Measurements from ENCODE around the gene FSIP2.
"Not testable (repeated sequence)": the region's sequence is repeated elsewhere in the genome, so short reads cannot be mapped to it uniquely, and the experiment has no call there.

FSIP2 gene

DNA sequence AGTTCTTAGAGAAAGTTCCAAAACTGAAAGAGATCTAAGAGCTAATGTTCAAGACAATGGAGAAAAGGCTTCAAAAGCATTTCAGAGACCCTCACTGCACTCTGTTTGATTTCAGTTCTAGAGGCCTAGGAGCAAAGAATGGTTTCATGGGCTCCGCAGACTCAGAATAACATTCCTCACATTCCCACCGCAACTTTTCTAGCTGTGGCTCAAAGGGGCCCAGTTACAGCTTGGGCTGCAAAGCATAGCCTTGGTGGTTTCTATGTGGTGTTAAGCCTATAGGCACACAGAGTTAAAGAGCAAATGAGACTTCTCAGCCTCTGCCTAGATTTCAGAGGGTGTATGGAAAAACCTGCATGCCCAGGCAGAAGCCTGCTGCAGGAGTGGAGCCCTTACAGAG, 73.0 kb downstream of the FSIP2 start:
- no peak for DNase-seq

- DNase-seq = no peak
Measured at GRCh38 chr2:185813707-185814106, 75.1 kb downstream of the FSIP2 start.

GRCh38 chr2:185817991-185818390, 79.4 kb downstream of the FSIP2 start:
- no peak for DNase-seq

- no peak for DNase-seq
Measured at GRCh38 chr2:185821467-185821866, 82.9 kb downstream of the FSIP2 start.

- no peak for DNase-seq
Measured at GRCh38 chr2:185823773-185824172, 85.2 kb downstream of the FSIP2 start.

DNA sequence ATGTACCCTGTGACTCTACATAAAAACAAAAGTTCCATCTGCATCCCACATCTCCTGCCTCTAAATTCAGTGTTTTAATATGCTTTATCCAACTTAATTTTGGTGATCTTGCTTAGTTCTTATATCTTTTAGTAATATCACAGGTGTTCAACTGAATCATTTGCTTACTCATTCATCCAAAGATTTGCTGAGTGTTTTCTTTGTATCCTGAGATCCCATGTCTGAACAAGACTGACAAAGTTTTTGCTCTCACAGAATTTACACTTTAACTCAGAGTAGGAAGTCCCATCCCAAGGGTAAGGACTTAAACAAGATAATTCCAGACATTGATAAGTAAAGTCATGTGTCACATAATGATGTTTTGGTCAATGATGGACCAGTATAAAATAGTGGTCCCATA, 87.0 kb downstream of the FSIP2 start:
- DNase-seq = no peak

GRCh38 chr2:185828326-185828725, 89.7 kb downstream of the FSIP2 start:
- no peak for DNase-seq

DNA sequence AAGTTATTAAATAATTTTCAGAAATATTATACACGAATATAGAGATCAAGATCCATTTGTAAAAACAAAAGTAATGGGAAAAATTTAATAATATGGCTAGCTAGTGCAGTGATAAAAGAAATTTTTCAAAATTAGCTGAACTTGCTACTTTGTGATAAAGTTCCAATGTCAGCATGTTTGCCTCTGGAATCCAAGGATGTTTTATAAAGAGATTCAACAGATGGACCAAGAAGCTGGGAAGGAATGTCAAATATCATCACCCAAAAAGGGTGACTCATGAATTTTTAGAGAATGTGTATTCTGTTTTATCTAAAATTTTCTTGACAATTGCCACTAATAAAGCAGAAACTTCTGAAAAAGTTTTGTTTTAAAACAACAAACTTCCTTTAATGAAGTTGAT, 95.3 kb downstream of the FSIP2 start:
- no peak for DNase-seq

DNA sequence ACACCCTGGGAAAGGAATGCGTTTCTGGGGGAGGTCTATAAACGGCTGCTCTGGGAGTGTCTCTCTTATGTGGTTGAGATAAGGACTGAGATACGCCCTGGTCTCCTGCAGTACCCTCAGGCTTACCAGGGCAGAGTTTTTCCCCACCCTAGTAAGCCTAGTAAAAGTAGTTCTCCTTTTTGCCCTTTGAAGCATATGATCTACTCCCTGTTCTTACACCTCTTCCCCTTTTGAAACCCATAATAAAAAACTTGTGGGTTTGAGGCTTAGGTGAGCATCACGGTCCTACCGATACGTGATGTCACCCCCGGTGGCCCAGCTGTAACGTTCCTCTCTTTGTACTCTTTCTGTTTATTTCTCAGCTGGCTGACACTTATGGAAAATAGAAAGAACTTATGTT, 97.4 kb downstream of the FSIP2 start:
- no peak for DNase-seq

- DNase-seq = no peak
Measured at GRCh38 chr2:185854885-185855284, 116.3 kb downstream of the FSIP2 start.

- DNase-seq = no peak
Measured at GRCh38 chr2:185857691-185858090, 119.1 kb downstream of the FSIP2 start.

GRCh38 chr2:185859506-185859905, 120.9 kb downstream of the FSIP2 start:
- DNase-seq = no peak

DNA sequence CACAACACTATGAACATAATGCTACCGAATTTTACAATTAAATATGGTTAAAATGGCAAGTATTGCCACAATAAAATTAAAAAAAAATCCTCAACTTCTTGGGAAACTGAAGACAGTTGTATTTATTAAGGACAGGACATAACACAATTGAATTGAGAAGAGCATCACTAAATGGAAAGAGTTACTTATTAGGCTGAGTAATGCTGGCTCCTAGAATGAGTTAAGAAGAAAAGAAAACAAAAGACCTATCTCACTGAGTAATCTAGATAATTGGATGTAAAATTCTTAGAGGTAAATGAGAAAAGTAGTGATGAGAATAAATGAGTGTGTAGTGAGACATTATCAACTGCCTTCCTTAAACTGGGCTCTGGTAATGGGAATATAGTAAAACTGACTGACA, 121.7 kb downstream of the FSIP2 start:
- no peak for DNase-seq

DNA sequence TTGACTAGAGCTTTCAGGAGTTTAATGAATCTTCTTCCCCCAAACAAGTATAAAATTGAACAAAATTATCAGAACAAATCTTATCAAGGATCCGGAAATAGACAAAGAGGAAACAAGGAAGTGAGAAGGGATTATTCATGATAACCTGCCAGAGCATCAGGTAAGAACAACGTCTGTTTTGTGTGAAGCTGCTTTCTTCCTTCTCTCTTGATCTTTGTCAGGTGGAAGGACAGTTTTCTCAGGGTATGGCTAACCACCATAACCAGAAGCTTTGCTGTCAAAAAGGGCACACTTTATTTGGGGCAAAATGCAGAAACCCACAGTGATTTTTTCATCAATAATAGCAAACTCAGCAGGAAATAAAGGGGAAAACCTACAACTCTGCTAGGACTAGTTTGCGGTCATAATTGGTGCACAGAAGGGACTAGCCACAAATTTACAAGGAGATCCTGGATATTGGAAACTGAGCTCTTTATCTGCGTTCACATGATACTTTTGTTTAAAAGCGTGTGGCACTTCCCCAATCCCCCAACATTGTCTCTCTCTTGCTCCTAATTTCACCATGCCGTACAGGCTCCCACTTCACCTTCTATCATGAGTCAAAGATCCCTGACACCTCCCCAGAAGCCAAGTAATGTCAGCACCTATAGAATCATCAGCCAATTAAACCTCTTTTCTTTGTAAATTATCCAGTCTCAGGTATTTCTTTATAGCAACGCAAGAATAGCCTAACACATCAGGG, 124.2 kb downstream of the FSIP2 start:
- no peak for DNase-seq

GRCh38 chr2:185864468-185865260, 126.1 kb downstream of the FSIP2 start:
- not testable (repeated sequence) for DNase-seq

GRCh38 chr2:185875136-185875931, 136.7 kb downstream of the FSIP2 start:
- DNase-seq = no peak

DNA sequence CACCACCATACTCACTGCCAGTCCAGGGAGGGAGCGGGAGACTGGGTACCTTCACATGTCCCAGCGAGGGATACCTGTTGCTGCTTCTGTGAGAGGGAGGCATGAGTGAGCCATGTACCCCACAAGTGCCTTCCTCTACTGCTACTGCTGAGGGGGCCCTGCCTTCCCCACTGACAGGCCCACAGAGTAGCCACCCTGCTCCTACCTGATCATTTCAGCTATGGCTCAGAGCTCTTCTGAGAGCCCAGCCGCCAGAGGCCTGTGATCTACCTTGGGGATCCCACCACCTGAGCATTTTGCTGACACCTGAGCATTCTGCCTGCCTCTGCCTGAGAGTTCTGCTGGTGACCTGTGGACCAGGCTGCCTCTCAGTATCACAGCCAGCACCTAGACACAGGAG, 137.6 kb downstream of the FSIP2 start:
- DNase-seq = no peak

- DNase-seq = no peak
Measured at GRCh38 chr2:185880396-185880795, 141.8 kb downstream of the FSIP2 start.

Measured in bone marrow (tissue), 2 donors.